CD14-positive monocyte (primary cell): ENCODE data around the gene MSI2. TPM values are rescaled to one million over a fixed set of nuclear protein-coding genes. Genes with fewer than 3 reads are reported as not detected.

Source experiments
- DNase-seq, 3 donors: peaks; one replicate each; pipeline ENCODE4 v3.0.0-alpha.2; 2011 to 2022
- H2AFZ ChIP-seq: 2 replicates; pipeline ENCODE4 v1.6.0; 2012; ENCODE audit warnings: mild to moderate bottlenecking, low read depth, low read length, inconsistent platforms; ENCODE audit not compliant: insufficient read depth, poor library complexity, severe bottlenecking
- H3K27ac ChIP-seq, 2 donors: 1 replicate in 1 of 2; 2 replicates in 1 of 2; pipeline ENCODE4 v1.5.1; 2012 to 2013; ENCODE audit warnings: low read length in 2 of 2, control low read depth in 1 of 2, inconsistent platforms in 1 of 2, low read depth in 1 of 2, mild to moderate bottlenecking in 1 of 2
- H3K27me3 ChIP-seq, 2 donors: one replicate each; pipeline versions ENCODE4 v1.6.0 to v1.6.1; 2011 to 2013; ENCODE audit warnings: low read length in 2 of 2; ENCODE audit not compliant: control insufficient read depth in 2 of 2, insufficient read depth in 2 of 2
- H3K36me3 ChIP-seq, 2 donors: replicated peaks in 1 of 2; 1 replicate in 1 of 2; 2 replicates in 1 of 2; pipeline versions ENCODE4 v1.5.1 to v1.6.1; 2012 to 2013; ENCODE audit warnings: low read length in 2 of 2, control low read depth in 1 of 2, inconsistent platforms in 1 of 2, mild to moderate bottlenecking in 1 of 2; ENCODE audit not compliant: insufficient read depth in 2 of 2, control insufficient read depth in 1 of 2
- H3K4me1 ChIP-seq, 2 donors: 1 replicate in 1 of 2; 2 replicates in 1 of 2; pipeline versions ENCODE4 v1.5.1 to v1.6.1; 2012 to 2013; ENCODE audit warnings: low read length in 2 of 2, control low read depth in 1 of 2, inconsistent platforms in 1 of 2, mild to moderate bottlenecking in 1 of 2, moderate library complexity in 1 of 2; ENCODE audit not compliant: insufficient read depth in 2 of 2, control insufficient read depth in 1 of 2
- H3K4me2 ChIP-seq: replicated peaks from 2 replicates; pipeline ENCODE3; 2012; ENCODE audit warnings: low read length, moderate library complexity, mild to moderate bottlenecking; ENCODE audit not compliant: poor library complexity, severe bottlenecking; ENCODE audit errors: extremely low read depth
- H3K4me3 ChIP-seq, 3 experiments: fragments of 200-600 bp in 1 of 3; sonication (generic) in 1 of 3; replicated peaks in 1 of 3; 1 replicate in 2 of 3; 2 replicates in 1 of 3; pipeline ENCODE4 v1.5.1; 2011 to 2013; ENCODE audit warnings: low read length in 3 of 3, mild to moderate bottlenecking in 3 of 3, control low read depth in 2 of 3, low read depth in 2 of 3, inconsistent platforms in 1 of 3, moderate library complexity in 1 of 3
- H3K79me2 ChIP-seq: 2 replicates; pipeline ENCODE4 v1.6.0; 2012; ENCODE audit warnings: mild to moderate bottlenecking, control low read depth, inconsistent platforms, low read length, moderate library complexity; ENCODE audit not compliant: insufficient read depth
- H3K9ac ChIP-seq: 2 replicates; pipeline ENCODE4 v1.6.0; 2017; ENCODE audit warnings: low read length, mild to moderate bottlenecking; ENCODE audit not compliant: insufficient read depth, poor library complexity, severe bottlenecking
- H3K9me3 ChIP-seq, 2 donors: replicated peaks in 1 of 2; 1 replicate in 1 of 2; 2 replicates in 1 of 2; pipeline versions ENCODE4 v1.5.1 to v1.6.1; 2012 to 2013; ENCODE audit warnings: low read length in 2 of 2, control low read depth in 1 of 2; ENCODE audit not compliant: control insufficient read depth in 1 of 2, insufficient read depth in 1 of 2
- H4K20me1 ChIP-seq: 2 replicates; pipeline ENCODE4 v1.6.0; 2012; ENCODE audit warnings: mild to moderate bottlenecking, low read length, control low read depth, moderate library complexity; ENCODE audit not compliant: insufficient read depth
- H3K27ac Mint-ChIP-seq, 7 donors: one replicate each; pipeline ENCODE4 v1.8.0; 2020; ENCODE audit warnings: mild to moderate bottlenecking in 7 of 7, mixed read lengths in 7 of 7, moderate library complexity in 6 of 7, inconsistent platforms in 2 of 7
- H3K27me3 Mint-ChIP-seq, 3 donors: one replicate each; pipeline ENCODE4 v1.8.0; 2021 to 2022; ENCODE audit warnings: low read depth in 3 of 3, mild to moderate bottlenecking in 3 of 3, mixed read lengths in 3 of 3, moderate library complexity in 3 of 3, inconsistent platforms in 1 of 3
- H3K36me3 Mint-ChIP-seq, 2 donors: one replicate each; pipeline ENCODE4 v1.8.0; 2020; ENCODE audit warnings: mixed read lengths in 2 of 2, inconsistent platforms in 1 of 2, mild to moderate bottlenecking in 1 of 2
- H3K4me1 Mint-ChIP-seq: one replicate; pipeline ENCODE4 v1.8.0; 2020; ENCODE audit warnings: mild to moderate bottlenecking, mixed read lengths
- H3K4me3 Mint-ChIP-seq, 2 donors: one replicate each; pipeline ENCODE4 v1.8.0; 2020; ENCODE audit warnings: mild to moderate bottlenecking in 2 of 2, mixed read lengths in 2 of 2, moderate library complexity in 1 of 2
- H3K9me3 Mint-ChIP-seq, 7 donors: one replicate each; pipeline ENCODE4 v1.8.0; 2020 to 2022; ENCODE audit warnings: mixed read lengths in 7 of 7, mild to moderate bottlenecking in 6 of 7, moderate library complexity in 6 of 7, inconsistent platforms in 2 of 7
- CTCF ChIP-seq: fragments of 200-600 bp; IDR thresholded peaks from one replicate; pipeline ENCODE4 v1.8.0; 2022; ENCODE audit warnings: antibody characterized with exemption, mild to moderate bottlenecking
- WGBS: methylation state at CpG from one replicate; pipeline ENCODE4 v1.1.5; 2013; ENCODE audit warnings: missing lambda C conversion rate; ENCODE audit not compliant: insufficient coverage; 5-methylcytosine and 5-hydroxymethylcytosine counted together
- intact Hi-C, 2 donors: fragments of 100-400 bp; cut with micrococcal nuclease; formaldehyde crosslinking; loops; one replicate each; pipeline versions ENCODE4 v1.15.0 to v1.15.1; 2023
- polyA plus RNA-seq, 3 donors: library from polyadenylated mRNA; depleted of rRNA in 1 of 3; unstranded in 2 of 3; stranded (reverse) in 1 of 3; fragments of 300-500 nt in 2 of 3; fragments of >200 nt in 1 of 3; fragmentation: Illumina TruSeq in 2 of 3; gene quantifications; 1 replicate in 2 of 3; 2 replicates in 1 of 3; pipeline ENCODE4 v1.2.3, GENCODE V29; 2012 to 2021

The MSI2 gene
- polyA plus RNA-seq, 3 donors: 0.20 to 6.6 (median 0.37) TPM

- DNase-seq: no peak
- peaks cover 8% of the 10 kb centered on the region for H3K4me1 Mint-ChIP-seq
- Histone ChIP-seq H3K4me2 (no peak overlapping the region), H3K4me1 (peaks cover 1 to 3% of the 10 kb centered on the region in 2 donors), H2AFZ (no peak overlapping the region), H3K9ac (no peak overlapping the region), H3K4me3 (no peak overlapping the region), H4K20me1 (peaks cover 2% of the 10 kb centered on the region), H3K9me3 (no peaks in the 10 kb centered on the region), H3K27ac (no peak overlapping the region), H3K36me3 (peaks cover 5 to 7% of the 10 kb centered on the region in 2 donors), H3K27me3 (no peaks in the 10 kb centered on the region), H3K79me2 (no peaks in the 10 kb centered on the region)
- no peak overlapping the region for H3K27ac Mint-ChIP-seq
- no peak for TF ChIP-seq CTCF
- peaks cover 12 to 40% of the 10 kb centered on the region in 2 donors for H3K36me3 Mint-ChIP-seq
- no peak overlapping the region for H3K4me3 Mint-ChIP-seq
- peaks cover 8 to 32% (median 11%) of the 10 kb centered on the region in 3 donors for H3K27me3 Mint-ChIP-seq
- intact Hi-C loops: no loop called here
- 100% methylated on average over 2 of the region's 5 CpGs for WGBS
- H3K9me3 Mint-ChIP-seq: peaks cover 0 to 3% (median 0%) of the 10 kb centered on the region in 7 donors
Measured at GRCh38 chr17:57343717-57344116, 87.4 kb downstream of the MSI2 start.

- H4K20me1 ChIP-seq: no peaks in the 10 kb centered on the region
- no peaks in the 10 kb centered on the region for H3K79me2 ChIP-seq
- no peak overlapping the region for H3K4me2 ChIP-seq
- DNase-seq: no peak
- WGBS: no CpG with 5 or more reads among the region's 4 CpGs
- intact Hi-C loops: no loop called here
- Mint-ChIP-seq H3K36me3 (peaks cover 11 to 42% of the 10 kb centered on the region in 2 donors), H3K4me3 (no peak overlapping the region), H3K27me3 (peaks cover 7 to 27% (median 11%) of the 10 kb centered on the region in 3 donors), H3K4me1 (peaks cover 5% of the 10 kb centered on the region), H3K27ac (no peak overlapping the region), H3K9me3 (peaks cover 0 to 3% (median 0%) of the 10 kb centered on the region in 7 donors)
- H3K4me3 ChIP-seq: no peak overlapping the region
- H3K4me1 ChIP-seq: no peaks in the 10 kb centered on the region
- peaks cover 5 to 7% of the 10 kb centered on the region in 2 donors for H3K36me3 ChIP-seq
- no peak overlapping the region for H2AFZ ChIP-seq
- no peaks in the 10 kb centered on the region for H3K9me3 ChIP-seq
- no peaks in the 10 kb centered on the region for H3K27me3 ChIP-seq
- no peak overlapping the region for H3K27ac ChIP-seq
- TF ChIP-seq CTCF: no peak
- H3K9ac ChIP-seq: no peak overlapping the region
Measured at GRCh38 chr17:57344261-57344660, 87.9 kb downstream of the MSI2 start.
